Measurements from ENCODE around the gene ADGRF5. TPM values are rescaled to one million over a fixed set of nuclear protein-coding genes. Genes with fewer than 3 reads are reported as not detected.

Gene ADGRF5
- total and polyA plus RNA-seq, 2 donors (not counting 3 experiments of a cell fraction or from before 2014, with no cell fraction given), result 26.3 to 50.0 TPM

DNA sequence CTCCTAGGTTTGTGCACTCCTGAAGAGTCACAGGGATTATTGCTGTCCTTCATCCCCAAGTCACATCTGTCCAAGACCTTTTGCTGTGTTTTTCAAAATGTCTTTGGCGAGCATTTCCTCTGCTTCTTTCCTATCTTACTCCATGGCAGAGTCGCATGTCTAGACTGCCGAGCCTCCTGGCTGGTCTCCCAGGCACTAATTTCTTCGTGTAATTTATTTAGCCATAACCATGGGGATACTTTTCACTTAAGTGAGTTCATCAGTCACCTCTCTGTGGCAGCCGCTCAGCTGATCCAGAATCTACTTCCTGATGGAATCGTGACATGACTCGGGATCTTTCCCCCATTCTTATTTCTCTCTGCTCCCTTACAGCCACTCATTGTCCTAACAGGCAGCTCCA is 25.8 kb downstream of the ADGRF5 start:
- Histone ChIP-seq H3K9me1 (replicated peaks; ENCODE audit: control insufficient read depth, extremely low read depth, insufficient read depth, low read length) (no peaks in the 10 kb centered on the region), H3K4me1 (ENCODE audit: control insufficient read depth, extremely low read depth, insufficient read depth, low read length) (peaks cover 7% of the 10 kb centered on the region), H3K36me3 (ENCODE audit: control insufficient read depth in 2 of 2, extremely low read depth in 1 of 2, insufficient read depth in 2 of 2, low read length in 2 of 2) (peaks cover 0 to 4% of the 10 kb centered on the region in 2 experiments), H3K4me3 (replicated peaks in 1 of 3; ENCODE audit: insufficient read depth in 1 of 3, low read depth in 1 of 3, low read length in 3 of 3) (no peak overlapping the region), H3K9me3 (replicated peaks; ENCODE audit: control insufficient read depth, insufficient read depth, low read length) (no peaks in the 10 kb centered on the region), H3K9ac (replicated peaks; ENCODE audit: extremely low read depth, insufficient read depth, low read length) (no peak overlapping the region), H4K20me1 (replicated peaks; ENCODE audit: control insufficient read depth, extremely low read depth, insufficient read depth, low read length) (no peaks in the 10 kb centered on the region), H3K4me2 (ENCODE audit: insufficient read depth, low read length) (no peak overlapping the region), H2AFZ (ENCODE audit: low read depth, low read length) (no peak overlapping the region), H3K79me2 (ENCODE audit: control insufficient read depth, insufficient read depth, low read length) (no peaks in the 10 kb centered on the region), H3K27ac (ENCODE audit: insufficient read depth, low read depth, low read length) (no peak overlapping the region), H3K27me3 (ENCODE audit: control insufficient read depth in 2 of 2, insufficient read depth in 2 of 2, low read length in 2 of 2) (no peaks in the 10 kb centered on the region)
- dilution Hi-C loops (cut with MboI; ENCODE audit: extremely low pct_ligation_motif_present, low sequenced_read_pairs) (no loop called here), intact Hi-C loops (cut with micrococcal nuclease) (no loop called here)
- POLR2A ChIA-PET, result no interaction called here
- FAIRE-seq (no peak), DNase-seq (ENCODE audit: low read depth, low spot score) (no peak)
- BruUV-seq (replicated peaks), result no TSS peak
- CTCF ChIA-PET, result no interaction called here
- TF ChIP-seq MYC (IDR thresholded peaks at IDR 0.05; ENCODE audit: low read depth, low read length) (no peak), FOS (IDR thresholded peaks at IDR 0.05; ENCODE audit: borderline replicate concordance, insufficient read depth, low read length) (no peak), EZH2 (IDR thresholded peaks at IDR 0.05; ENCODE audit: borderline replicate concordance, low read depth, low read length, severe bottlenecking) (no peak), GATA2 (IDR thresholded peaks at IDR 0.05; ENCODE audit: insufficient read depth, insufficient read length, low read depth, low read length) (no peak), JUN (IDR thresholded peaks at IDR 0.05; ENCODE audit: borderline replicate concordance, insufficient read depth, insufficient read length, low read depth) (no peak), POLR2AphosphoS5 (IDR thresholded peaks at IDR 0.05; ENCODE audit: insufficient read depth, low read depth, low read length) (no peak), POLR2A (IDR thresholded peaks at IDR 0.05; ENCODE audit: low read depth, low read length) (no peak), CTCF (IDR thresholded peaks at IDR 0.05; ENCODE audit: extremely low read depth in 1 of 2, insufficient read depth in 1 of 2, low read depth in 1 of 2, low read length in 2 of 2) (no peak)
- TF ChIP-seq, protein P1, sequence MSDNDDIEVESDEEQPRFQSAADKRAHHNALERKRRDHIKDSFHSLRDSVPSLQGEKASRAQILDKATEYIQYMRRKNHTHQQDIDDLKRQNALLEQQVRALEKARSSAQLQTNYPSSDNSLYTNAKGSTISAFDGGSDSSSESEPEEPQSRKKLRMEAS (IDR thresholded peaks at IDR 0.05; ENCODE audit: insufficient read depth, insufficient read length), result no peak
